ENCODE measurements around the gene TMEFF2.

DNA sequence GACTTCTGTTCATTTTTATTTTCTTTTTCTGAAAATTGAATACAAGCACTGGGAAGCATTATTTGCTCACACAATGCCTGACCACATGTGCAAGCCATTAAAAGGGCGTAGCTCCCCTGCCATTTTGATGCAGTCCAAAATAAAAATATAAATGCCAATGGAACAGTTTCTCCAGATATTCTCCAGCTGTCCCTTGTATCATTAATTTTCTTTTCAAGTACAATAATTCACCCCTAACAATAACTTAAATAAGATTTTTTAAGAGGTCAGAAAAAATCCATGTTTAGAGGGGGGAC lies 168.0 kb downstream of the TMEFF2 start:
- TF ChIP-seq CTCF (IDR thresholded peaks at IDR 0.05; ENCODE audit: low read depth, low read length, missing input control) (no peak), TAF1 (conservative IDR thresholded peaks at IDR 0.05) (no peak), SP1 (IDR thresholded peaks at IDR 0.05) (no peak)
- TF ChIP-seq, protein P1, sequence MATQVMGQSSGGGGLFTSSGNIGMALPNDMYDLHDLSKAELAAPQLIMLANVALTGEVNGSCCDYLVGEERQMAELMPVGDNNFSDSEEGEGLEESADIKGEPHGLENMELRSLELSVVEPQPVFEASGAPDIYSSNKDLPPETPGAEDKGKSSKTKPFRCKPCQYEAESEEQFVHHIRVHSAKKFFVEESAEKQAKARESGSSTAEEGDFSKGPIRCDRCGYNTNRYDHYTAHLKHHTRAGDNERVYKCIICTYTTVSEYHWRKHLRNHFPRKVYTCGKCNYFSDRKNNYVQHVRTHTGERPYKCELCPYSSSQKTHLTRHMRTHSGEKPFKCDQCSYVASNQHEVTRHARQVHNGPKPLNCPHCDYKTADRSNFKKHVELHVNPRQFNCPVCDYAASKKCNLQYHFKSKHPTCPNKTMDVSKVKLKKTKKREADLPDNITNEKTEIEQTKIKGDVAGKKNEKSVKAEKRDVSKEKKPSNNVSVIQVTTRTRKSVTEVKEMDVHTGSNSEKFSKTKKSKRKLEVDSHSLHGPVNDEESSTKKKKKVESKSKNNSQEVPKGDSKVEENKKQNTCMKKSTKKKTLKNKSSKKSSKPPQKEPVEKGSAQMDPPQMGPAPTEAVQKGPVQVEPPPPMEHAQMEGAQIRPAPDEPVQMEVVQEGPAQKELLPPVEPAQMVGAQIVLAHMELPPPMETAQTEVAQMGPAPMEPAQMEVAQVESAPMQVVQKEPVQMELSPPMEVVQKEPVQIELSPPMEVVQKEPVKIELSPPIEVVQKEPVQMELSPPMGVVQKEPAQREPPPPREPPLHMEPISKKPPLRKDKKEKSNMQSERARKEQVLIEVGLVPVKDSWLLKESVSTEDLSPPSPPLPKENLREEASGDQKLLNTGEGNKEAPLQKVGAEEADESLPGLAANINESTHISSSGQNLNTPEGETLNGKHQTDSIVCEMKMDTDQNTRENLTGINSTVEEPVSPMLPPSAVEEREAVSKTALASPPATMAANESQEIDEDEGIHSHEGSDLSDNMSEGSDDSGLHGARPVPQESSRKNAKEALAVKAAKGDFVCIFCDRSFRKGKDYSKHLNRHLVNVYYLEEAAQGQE (IDR thresholded peaks at IDR 0.05), result no peak
